Kidney glomerular epithelial cell (primary cell): Measurements from ENCODE around the gene COL5A1.

Source experiments
- DNase-seq: peaks from one replicate; lab custom pipeline; 2025; lab: John Stamatoyannopoulos, UW

Gene COL5A1

DNA sequence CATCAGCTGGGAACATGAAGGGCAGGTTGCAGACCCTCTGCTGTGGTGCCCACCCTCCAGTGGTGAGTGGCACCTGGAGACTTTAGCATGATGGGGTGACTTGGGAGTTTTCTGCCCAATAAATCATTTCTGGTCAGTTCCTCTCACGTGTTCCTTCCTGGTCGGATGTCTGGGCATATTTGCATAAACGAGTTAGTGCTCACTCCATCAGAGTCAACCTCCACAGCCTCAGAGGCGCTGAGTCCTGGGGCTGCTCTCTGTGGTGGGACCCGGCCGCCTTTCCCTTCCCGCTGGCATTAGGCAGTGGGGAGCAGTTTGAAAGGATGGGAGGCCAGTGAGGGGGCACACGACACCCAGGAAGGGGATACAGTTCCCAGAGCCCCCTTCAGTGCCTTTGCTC is 125.0 kb downstream of the COL5A1 start:
- no peak for DNase-seq

DNA sequence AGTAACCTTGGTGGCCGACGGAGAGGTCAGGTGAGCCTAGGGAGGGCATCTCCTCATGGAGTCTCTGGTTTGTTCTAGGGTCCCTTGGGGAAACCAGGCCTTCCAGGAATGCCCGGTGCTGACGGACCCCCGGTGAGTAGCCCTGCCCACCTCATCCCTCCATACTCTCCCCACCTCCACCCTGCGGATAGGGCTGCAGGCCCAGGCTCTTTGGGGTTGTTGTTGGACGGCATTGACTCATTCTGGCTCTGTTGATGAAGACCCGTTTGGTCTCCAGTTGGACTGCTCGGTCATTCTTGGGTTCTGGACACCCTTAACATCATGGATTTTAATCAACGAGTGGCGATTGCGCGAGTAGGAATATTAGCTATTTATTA is 126.7 kb downstream of the COL5A1 start:
- no peak for DNase-seq

DNA sequence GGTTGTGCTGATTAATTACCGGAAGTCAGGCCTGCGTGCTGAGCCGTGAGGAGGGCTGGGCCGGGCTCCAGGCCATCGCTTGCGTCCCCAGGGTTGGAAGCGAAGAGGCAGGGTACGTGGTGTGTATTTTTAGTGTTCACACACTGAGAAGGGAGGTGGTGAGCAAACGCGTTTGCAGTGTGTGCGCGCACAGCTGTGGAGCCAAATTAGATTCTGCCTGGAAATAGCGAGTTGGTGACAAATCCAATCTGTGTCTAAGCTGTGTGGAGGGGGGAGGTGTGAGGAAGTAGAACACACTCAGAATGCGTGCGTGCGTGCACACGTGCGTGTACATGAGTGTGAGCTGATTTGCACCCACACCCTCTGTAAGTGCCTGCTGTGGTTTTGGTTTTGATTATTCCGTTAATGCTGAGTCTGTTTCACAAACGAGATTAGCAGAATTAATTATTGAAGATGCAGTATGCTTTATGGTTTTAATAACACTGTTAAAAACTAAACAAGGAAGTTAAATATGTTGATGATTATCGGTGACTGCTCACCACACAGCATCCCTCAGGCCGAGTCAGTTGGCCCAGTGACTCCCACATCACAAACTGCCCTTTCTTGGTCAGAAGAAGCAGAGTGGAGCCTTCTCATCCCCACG is 127.2 kb downstream of the COL5A1 start:
- DNase-seq: no peak

DNA sequence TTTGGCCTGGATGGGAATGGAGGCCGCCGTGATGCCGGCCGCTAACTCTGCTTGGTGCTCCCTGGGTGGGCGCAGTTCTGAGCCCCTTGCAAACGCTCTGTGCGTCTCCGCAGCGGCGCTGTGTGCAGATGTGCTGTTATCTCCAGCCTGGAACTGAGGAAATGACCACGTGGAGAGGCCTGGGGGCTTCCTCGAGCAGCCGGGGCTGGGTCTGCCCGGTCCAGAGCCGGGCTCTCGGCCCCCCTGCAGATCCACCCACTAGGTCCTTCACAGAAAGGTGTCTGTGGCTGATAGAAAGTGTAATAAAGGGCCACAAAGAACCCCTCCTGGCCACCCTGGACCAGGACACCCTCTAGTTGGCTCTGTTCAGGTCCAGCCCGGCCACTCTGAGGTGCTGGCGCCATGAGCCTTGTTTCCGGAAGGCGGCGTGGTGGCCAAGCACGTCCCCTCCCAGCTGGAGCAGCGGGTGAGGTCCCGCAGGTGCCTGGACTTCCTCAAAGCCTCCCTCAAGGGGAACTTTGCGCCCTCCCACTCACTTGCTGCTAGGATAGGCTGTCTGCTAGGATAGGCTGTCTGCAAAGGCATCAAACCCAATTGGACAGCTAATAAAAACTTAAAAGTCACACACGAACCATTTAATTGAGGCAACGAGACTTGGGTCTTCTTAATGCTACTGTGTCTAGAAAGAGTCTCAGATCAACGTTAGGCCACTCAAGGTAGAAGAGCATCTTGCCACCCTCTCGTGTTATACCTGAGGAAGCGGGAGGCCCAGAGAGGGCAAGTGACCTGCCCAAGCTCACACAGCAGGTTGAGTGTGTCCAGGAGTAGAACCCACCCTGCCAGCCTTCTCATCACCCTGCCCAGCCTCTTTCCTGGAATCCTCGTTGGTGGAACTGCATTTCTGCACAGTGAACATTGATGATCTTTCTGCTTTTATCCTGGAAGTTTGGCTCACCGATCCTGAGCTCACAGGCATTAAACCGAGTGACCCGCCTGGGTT is 129.7 kb downstream of the COL5A1 start:
- no peak for DNase-seq

DNA sequence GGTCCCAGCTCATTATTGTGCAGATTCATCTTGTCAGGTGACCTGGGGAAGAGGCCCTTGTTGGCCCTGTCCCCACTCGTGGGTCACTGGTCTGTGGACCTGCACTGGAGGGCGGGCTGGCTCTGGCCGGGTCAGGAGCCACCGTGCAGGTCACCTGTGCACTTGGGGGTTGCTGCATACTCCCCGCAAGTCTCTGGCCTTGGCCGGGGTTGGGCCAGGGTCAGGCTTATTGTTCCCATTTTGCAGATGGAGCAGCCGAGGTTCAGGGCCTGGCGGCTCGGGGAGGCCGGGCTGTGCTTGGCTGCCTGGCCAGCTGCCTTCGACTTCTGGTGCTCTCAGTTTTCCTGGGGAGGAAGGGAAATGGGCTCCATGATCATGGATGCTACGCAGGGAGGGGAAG is 130.7 kb downstream of the COL5A1 start:
- no peak for DNase-seq

DNA sequence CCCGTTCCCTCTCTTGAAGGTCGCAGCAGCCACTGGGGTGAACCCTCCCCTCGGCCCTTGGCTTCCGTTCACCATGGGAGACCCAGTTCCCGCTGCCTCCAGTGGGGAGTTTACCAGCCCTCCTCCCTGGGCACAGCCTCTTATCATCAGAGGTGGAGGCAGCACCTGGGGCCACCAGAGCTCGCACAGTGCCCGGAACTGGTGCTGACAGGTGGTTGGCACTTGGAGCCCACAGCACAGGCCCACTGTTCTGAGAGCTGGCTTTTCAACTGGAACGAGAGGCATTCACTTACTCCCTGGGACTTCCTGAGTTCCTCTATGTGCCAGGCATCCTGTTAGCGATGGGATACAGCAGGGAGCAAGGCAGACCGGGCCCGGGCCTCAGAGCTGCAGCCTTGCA is 132.2 kb downstream of the COL5A1 start:
- DNase-seq: no peak

DNA sequence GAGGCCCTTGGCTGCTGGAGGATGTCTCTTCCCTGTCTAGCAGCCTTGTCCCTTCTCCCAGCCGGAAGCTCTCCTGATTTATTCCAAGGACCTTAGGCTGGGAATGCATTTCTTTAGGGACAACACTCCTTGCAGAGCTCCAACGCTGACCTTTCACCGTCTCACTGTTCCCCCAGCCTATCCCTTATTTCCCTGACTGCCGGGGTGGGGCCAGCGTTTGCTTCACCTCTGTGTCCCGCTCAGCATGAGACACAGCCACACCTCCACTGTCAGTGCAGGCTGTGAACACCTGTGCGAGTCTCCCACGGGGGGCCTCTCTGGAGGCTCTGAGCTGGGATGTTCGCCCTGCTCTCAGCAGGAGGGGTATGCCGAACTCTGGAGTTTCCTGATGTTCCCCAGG is 132.8 kb downstream of the COL5A1 start:
- DNase-seq: no peak

DNA sequence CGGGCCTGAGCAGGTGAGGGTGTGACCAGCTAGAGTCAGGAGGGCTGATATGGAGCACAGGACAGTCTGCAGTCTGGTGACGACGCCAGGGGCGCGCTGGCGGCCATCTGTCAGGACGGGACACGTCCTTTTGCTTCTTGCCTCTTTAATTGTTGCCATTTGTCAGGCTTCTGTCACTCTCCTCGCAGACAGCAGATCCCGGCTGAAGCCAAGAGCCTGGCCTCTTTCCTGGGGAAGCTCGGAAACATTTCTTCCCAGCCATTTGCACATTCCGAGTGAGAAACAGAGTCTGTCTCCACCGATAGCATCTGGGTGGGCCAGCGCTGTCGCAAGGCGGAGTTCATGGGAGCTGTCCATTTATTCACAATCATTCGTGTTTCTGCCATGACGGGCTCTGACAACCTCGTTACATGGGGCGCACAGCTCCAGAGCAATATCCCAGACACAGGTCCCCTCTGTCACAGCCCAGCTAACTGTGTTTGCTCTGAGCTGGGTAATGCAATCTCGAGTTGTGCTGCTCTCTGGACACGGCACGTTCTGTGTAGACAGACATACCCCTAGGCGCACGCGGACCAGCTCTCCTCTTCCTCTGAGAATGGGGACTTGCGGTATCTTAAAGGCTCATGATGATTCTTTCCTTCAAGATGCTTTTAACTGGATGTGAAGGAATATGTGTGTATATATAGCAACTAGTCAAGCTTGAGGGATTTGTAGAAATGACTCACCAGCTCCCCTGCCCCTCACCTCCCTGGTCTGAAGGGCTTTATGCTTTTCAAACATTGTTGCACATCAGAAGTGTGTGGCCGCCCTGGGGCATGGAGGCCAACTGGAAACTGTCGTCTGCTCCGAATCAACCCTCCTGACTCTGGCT is 133.7 kb downstream of the COL5A1 start:
- peak; percentile 8 for DNase-seq

DNA sequence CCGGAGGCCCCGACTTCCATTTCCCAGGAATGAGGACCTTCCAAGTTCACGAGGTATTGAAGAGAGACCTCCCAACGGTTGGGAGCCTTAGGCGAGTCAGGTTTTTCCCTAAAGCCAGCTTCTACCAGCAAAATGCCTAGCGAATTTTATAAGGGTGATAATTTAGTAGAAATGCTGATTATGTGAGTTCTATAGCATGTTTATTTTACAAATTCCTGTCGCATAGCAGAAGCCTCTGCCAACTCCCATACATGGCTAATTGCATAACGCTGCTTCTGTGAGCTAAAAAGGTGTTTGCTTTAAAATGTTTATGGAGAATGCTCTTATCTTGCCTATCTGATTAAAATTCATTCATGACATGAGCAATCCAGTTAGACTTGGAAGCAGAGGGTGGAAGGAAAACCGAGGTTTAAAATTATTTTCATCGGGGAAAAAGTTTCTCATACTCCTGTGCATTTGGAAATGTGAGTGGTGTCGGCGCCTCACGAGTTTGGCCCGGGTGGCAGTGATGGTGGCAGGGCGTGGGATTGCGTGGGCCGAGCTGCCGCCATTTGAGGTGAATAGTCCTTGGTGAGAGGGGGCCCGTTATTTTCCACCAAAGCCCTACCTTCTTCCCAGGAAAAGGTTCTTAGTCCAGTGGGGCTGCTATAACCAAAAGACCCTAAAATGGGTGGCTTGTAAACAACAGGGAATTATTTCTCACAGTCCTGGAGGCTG is 134.6 kb downstream of the COL5A1 start:
- DNase-seq: no peak

DNA sequence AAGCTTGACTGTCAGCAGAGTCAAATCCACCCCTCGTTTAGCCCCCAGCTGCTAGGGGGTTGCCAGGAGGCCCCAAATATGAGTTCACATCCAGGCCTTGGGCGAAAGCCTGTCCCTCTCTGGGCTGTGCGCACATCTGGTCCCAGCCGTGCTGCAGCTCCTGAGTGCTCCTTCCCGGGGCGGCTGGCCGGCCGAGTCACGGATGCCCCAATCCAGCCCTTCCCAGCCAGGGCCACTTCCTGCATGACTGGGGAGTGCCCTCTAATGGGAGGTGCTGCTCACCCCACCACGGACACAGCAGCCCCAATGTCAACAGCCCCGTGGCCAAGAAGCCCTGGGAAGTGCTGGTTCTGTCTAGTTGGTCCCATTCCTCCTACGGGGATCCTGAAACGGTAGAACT is 135.6 kb downstream of the COL5A1 start:
- DNase-seq: no peak

DNA sequence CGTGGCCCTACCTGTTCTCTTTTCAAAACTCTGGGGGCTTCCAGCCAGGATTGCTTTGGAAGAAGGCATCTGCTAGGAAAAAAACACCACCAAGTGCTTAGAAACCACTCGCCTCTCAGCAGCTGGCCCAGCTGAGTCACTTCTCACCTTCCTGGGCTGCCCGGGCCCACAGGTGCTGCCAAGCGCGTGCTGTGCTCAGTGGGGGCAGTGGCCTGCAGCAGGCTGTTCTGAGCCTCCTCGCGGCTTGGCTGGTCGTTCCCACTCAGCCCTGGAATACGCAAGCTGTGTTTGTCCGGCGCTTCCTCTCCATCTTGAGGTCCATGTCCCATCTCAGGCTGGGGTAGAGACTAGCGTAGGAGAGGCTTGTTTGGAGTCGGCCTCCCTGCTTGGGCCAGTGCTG is 136.6 kb downstream of the COL5A1 start:
- no peak for DNase-seq

DNA sequence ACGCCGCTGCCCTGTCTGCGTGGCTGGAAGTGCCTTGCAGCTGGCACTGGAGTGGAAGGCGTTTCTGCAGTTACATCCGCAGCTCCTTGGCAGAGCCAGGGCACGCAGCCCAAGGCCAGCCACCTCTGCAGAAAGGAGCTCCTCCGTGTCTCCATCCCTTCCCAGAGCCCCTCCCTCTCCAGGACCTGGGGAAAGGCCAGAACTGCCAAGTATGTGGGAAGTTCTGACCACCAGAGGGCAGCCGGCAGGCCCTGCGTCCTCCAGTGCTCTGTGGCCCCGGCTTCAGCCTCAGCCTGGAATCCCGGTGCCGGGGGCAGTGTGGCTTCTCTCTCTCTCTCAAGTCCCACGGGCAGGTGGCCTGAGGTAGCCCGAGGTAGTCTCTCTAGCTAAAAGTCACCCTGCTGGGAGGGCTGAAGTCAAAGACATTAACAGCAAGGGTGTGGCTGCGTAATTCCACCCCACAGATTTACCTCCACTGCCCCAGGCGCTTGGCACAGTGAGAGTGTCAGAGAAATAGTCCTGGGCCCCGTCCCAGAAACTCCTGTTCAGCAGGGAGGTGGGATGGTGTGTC is 137.3 kb downstream of the COL5A1 start:
- no peak for DNase-seq

DNA sequence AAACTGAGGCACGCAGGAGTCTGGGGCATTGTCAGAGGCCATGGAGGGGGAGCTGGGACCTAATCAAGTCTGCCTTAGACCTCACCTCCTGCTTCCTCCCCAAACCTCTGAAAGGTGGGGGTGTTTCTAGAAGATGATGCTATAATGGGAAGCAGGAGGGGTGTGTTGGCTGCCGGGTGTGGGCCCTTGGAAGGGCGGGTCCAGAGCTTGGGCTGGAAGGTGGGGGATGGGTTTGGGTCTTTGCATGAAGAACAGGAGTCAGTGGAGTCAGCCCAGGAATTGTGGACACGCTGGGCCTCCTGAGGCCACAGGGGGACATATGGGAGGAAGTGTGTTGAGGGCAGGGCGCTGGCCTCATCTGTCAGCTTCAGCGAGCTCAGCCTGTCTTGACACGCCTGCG is 138.0 kb downstream of the COL5A1 start:
- no peak for DNase-seq

DNA sequence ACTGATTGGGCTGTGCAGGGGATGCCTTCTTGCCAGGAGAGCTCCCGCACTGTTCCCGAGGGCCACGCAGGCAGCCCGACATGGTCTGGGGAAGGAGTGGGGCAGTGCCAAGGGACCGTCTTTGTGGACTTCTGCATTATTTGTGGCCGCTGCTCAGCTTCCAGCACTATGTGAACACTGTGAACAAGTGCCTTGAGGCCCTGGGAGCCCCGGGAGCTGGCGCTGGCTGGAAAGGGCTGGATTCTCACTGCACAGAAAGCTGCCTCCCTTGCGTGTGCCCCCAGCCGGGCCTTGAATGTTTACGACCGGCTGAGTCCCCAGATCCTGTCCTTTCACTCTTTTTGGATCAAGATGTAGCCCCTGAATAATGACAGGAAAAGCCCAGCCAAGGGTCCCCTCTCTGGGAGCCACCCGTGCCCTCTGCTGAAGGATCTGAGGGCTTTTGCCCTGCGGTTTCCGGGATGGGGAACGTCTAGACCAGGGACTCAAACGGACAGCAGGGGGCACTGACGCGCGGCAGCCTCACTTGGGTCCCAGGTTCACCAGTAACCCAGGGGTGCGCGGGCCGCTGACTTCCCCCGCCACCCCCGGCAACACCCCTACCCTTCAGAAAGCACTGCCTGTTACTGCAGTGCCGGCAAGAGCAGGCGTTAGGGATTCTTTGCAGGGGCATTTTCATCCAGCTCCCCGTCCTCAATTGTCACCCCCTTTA is 140.1 kb downstream of the COL5A1 start:
- no peak for DNase-seq

DNA sequence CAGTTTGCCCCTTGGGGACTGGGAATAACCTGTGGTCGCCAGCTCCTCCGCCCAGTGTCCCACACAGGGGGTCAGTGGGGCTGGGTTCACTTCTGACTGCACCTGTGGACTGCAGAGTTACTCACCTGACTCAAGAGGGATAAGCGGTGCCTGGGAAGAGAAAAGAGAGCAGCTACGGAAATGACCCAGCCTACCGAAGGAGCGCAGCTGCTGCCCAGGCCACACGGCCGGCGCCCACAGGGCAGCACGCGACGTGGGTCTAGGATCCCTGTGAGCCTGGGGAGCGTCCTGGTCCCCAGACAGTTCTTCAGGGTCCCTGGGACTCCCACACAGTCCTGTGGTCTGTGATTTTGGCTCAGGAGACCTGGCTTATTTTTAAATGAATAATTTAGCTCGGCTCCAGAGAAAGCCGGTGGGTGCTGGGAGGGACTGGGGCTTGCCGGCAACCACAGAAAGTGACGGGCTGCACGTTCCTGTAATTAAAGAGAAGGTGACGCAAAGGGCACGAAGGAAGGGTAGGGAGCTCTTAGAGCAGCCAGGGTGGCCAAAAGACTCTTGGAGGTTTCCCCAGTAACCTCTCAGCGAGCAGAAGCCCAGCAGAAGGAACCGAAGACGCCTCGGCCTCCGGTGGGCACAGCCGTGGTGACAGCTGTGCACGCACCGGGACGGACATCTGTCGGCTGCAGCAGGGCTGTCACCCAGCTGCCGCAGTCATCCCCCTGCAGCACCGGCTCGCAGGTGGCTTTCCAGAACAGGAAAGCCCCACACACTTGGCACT is 141.5 kb downstream of the COL5A1 start:
- DNase-seq: no peak

DNA sequence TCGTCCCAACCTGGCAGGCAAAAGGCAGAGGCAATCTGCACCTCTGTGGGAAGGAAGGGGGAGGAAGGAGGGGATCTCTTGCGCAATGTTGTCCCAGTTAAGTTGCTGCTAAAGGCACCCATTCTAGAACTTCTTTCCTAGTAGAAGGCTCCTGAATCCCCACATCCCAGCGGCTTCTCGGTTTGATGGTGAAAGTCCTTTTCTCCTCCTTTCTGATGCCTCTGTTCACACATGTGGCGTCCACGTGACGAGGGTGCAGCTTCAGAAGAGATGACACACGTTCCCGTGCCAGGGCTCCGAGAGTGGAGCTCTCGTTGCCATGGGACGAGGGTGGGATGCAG is 142.1 kb downstream of the COL5A1 start:
- no peak for DNase-seq

DNA sequence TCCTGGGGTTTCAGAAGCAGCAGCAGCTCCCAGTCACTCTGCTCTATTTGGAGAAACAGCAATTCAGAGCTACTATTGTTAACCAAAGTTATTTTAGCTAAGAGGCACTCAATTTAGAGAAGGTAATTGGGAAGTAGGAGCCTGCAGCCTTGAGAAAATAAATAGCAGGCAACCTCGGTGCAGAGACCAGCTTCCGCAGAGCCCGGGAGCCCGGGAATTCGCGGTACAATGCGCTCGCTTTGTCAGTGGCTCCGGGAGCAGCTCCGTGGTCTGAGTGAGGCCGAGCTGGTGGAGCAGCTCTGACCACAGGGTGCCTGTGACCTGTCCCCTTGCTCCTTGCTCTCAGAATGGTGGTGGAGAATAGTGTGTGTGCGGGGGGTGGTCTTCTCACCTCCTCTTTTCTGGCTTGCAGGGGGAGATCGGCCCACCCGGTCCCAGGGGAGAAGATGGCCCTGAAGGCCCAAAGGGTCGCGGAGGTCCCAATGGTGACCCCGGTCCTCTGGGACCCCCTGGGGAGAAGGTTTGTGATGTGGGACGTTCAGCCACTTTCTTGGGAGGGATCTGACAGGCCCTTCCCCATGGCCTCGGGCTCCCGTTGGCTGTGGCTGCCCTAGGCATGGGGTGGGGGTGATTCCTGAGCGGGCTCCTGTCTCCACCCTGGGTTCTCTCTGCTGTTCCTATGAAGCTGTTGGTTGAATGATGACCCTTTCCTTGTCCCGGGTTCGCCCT is 143.1 kb downstream of the COL5A1 start:
- no peak for DNase-seq

DNA sequence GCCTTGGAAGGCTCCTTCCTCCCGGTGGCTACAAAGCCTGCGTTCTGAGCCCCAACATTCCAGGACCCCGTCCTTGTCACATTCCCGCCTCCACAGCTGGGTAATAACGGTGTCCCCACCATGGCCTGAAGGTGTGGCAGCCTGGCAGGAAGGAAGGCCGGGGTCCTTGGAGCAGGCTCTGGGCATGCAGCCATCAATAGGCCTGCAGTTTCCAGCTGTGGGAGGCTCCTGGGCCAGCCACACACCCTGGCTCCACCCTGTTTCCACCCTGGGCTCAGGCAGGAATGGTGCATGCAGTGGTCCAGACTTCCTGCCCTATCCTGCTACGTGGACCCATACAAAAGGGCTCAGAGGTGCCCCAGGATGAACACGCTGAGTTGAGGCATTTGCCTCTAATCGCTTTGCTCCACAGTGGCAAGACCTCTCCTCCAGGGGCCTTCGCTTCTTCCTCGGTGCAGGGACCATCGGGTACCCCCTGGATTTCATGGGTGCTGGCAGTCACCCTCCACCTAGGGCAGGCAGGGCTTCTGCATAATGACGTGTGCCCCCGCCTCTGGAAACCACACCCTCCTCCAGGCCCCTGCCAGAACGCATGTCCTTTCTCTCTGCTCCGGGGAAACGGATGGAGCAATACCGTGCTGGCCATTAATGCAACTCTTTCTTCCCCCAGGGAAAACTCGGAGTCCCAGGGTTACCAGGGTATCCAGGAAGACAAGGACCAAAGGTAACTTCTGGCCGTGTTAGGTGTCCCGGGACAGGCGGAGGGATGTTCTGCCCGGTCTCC is 143.9 kb downstream of the COL5A1 start:
- no peak for DNase-seq
